ENCODE data around the gene SH3GL3. TPM values are rescaled to one million over a fixed set of nuclear protein-coding genes. Genes with fewer than 3 reads are reported as not detected.

SH3GL3 gene
- polyA plus RNA-seq, 2 of the 4 experiments (the other 2 are of a cell fraction) = 0.19 to 0.21 TPM

DNA sequence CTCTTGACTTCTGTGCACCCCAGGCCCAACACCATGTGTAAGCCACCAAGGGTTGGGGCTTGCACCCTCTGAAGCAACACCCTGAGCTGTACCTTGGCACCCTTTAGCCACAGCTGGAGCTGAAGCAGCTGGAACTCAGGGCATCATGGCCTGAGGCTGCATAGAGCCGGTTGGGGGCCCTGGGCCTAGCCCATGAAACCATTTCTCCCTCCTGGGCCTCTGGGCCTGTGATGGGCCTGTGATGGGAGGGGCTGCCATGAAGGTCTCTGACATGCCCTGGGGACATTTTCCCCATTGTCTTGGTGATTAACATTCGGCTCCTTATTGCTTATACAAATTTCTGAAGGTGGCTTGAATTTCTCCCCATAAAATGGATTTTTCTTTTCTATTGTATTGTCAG lies 184.4 kb downstream of the SH3GL3 start (continued):
- TF ChIP-seq REST (IDR thresholded peaks at IDR 0.05) = no peak

GRCh38 chr15:83643201-83643600 lies 196.1 kb downstream of the SH3GL3 start:
- CTCF ChIA-PET = no interaction called here

DNA sequence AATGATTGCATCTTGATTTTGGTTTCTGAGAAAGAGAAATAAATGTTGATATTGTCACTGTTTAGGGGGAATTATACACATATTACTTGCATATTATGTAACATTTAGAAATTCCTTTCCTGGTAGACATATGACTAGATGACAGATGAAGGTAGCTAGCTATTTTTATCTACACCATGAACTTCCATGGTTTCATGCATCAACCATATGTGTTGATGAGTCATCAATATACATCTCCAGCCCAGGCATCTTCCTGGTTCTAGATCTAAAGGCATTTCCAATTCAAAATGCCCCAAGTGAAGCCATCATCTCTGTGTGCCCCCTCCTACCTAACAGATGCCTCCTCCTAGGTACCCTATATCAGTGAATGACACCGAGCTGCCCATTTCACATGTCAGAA lies 197.3 kb downstream of the SH3GL3 start:
- no peaks in the 10 kb centered on the region for H3K4me1 ChIP-seq
- ChIA-PET CTCF (interaction anchor here (0.6 to 1.0 kb wide), 2 partner anchors 9 to 12 kb away, joined by 3 read pairs; no protein-coding TSS in a partner anchor), POLR2A (no interaction called here)
- WGBS (ENCODE audit: missing lambda C conversion rate) = 12% methylated on average over 1 of the region's 1 CpG
- H3K4me3 ChIP-seq = no peak overlapping the region
- peak; percentile 59 for FAIRE-seq
- no peak for TF ChIP-seq FOSL2 (IDR thresholded peaks at IDR 0.05)
- peak; percentile 76 for TF ChIP-seq FOSL2 (CRISPR knock-in tag; IDR thresholded peaks at IDR 0.05)
- TF ChIP-seq, protein P1, sequence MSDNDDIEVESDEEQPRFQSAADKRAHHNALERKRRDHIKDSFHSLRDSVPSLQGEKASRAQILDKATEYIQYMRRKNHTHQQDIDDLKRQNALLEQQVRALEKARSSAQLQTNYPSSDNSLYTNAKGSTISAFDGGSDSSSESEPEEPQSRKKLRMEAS (IDR thresholded peaks at IDR 0.05) = no peak
- peak; percentile 40 for TF ChIP-seq MAFK (IDR thresholded peaks at IDR 0.05; ENCODE audit: partially characterized antibody)
- no peak for TF ChIP-seq EHF (CRISPR knock-in tag; IDR thresholded peaks at IDR 0.05)
- TF ChIP-seq JUN (IDR thresholded peaks at IDR 0.05) = no peak
- no peak for TF ChIP-seq ZFP36 (IDR thresholded peaks at IDR 0.05; ENCODE audit: borderline replicate concordance, partially characterized antibody)
- DNase-seq (ENCODE audit: low read depth in 1 of 2, low spot score in 1 of 2) = no peak
- ATAC-seq = no peak
- H3K27ac ChIP-seq = no peak overlapping the region
- H3K4me2 ChIP-seq = no peak overlapping the region
- peaks cover 4% of the 10 kb centered on the region; the same call in 2 of the 3 replicates for H3K9me3 ChIP-seq

More at GRCh38 chr15:83643201-83643600, 196.1 kb downstream of the SH3GL3 start:
- no peak for TF ChIP-seq RCOR1 (IDR thresholded peaks at IDR 0.05; ENCODE audit: low read depth, low read length)
- no peak for TF ChIP-seq JUN (IDR thresholded peaks at IDR 0.05)
- no peak for TF ChIP-seq NPAS2 (CRISPR knock-in tag; IDR thresholded peaks at IDR 0.05; ENCODE audit: borderline replicate concordance)
- TF ChIP-seq ZFP36 (IDR thresholded peaks at IDR 0.05; ENCODE audit: borderline replicate concordance, partially characterized antibody) = no peak
- TF ChIP-seq CBX2 (IDR thresholded peaks at IDR 0.05; ENCODE audit: borderline replicate concordance, low read depth) = no peak
- no peak for TF ChIP-seq POLR2AphosphoS2 (conservative IDR thresholded peaks at IDR 0.05; ENCODE audit: low read length)
- TF ChIP-seq HEYL (CRISPR knock-in tag; IDR thresholded peaks at IDR 0.05) = no peak
- no peak for TF ChIP-seq CHD4 (IDR thresholded peaks at IDR 0.05; ENCODE audit: borderline replicate concordance)
- no peak for TF ChIP-seq NFE2L2 (conservative IDR thresholded peaks at IDR 0.05; ENCODE audit: low read length)
- TF ChIP-seq, protein P2, sequence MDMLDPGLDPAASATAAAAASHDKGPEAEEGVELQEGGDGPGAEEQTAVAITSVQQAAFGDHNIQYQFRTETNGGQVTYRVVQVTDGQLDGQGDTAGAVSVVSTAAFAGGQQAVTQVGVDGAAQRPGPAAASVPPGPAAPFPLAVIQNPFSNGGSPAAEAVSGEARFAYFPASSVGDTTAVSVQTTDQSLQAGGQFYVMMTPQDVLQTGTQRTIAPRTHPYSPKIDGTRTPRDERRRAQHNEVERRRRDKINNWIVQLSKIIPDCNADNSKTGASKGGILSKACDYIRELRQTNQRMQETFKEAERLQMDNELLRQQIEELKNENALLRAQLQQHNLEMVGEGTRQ (IDR thresholded peaks at IDR 0.05) = no peak
- TF ChIP-seq FOSL2 (IDR thresholded peaks at IDR 0.05) = no peak
- TF ChIP-seq FOSL2 (CRISPR knock-in tag; IDR thresholded peaks at IDR 0.05) = no peak
- no peak for TF ChIP-seq HES2 (IDR thresholded peaks at IDR 0.05)
- DNase-seq (ENCODE audit: low read depth in 1 of 2, low spot score in 1 of 2) (no peak), ATAC-seq (no peak), FAIRE-seq (no peak)
- H3K4me2 ChIP-seq = no peak overlapping the region
- no peak overlapping the region for H3K4me3 ChIP-seq
- peaks cover under 1% of the 10 kb centered on the region; the same call in 2 of the 3 replicates for H3K9me3 ChIP-seq
- H3K27ac ChIP-seq = no peak overlapping the region
- H3K4me1 ChIP-seq = no peaks in the 10 kb centered on the region
- POLR2A ChIA-PET = no interaction called here

GRCh38 chr15:83650831-83651230 lies 203.7 kb downstream of the SH3GL3 start:
- Histone ChIP-seq H3K4me1 (peaks cover 4% of the 10 kb centered on the region; the same call in 1 of the 3 replicates), H3K9me3 (0 out of 3 replicates have a peak, but pooled peaks cover 4% of the 10 kb centered on the region), H3K27ac (no peak overlapping the region), H3K4me2 (no peak overlapping the region), H3K4me3 (no peak overlapping the region)
- FAIRE-seq (no peak), ATAC-seq (no peak), DNase-seq (ENCODE audit: low read depth in 1 of 2, low spot score in 1 of 2) (no peak)
- CTCF ChIA-PET = interaction anchor here (1.0 kb wide), 1 partner anchor 96 kb away, joined by 3 read pairs; no protein-coding TSS in a partner anchor
- POLR2A ChIA-PET = no interaction called here
- TF ChIP-seq BCL3 (IDR thresholded peaks at IDR 0.05) = no peak
- TF ChIP-seq ZSCAN20 (CRISPR knock-in tag; IDR thresholded peaks at IDR 0.05) = no peak
- 0% methylated on average over 2 of the region's 2 CpGs for WGBS (ENCODE audit: missing lambda C conversion rate)
